MV-4-11 (cell line): ENCODE data around the gene UTF1.

ENCODE experiments used
- DNase-seq: peaks from one replicate; lab custom pipeline; 2025; lab: John Stamatoyannopoulos, UW

The UTF1 gene

DNA sequence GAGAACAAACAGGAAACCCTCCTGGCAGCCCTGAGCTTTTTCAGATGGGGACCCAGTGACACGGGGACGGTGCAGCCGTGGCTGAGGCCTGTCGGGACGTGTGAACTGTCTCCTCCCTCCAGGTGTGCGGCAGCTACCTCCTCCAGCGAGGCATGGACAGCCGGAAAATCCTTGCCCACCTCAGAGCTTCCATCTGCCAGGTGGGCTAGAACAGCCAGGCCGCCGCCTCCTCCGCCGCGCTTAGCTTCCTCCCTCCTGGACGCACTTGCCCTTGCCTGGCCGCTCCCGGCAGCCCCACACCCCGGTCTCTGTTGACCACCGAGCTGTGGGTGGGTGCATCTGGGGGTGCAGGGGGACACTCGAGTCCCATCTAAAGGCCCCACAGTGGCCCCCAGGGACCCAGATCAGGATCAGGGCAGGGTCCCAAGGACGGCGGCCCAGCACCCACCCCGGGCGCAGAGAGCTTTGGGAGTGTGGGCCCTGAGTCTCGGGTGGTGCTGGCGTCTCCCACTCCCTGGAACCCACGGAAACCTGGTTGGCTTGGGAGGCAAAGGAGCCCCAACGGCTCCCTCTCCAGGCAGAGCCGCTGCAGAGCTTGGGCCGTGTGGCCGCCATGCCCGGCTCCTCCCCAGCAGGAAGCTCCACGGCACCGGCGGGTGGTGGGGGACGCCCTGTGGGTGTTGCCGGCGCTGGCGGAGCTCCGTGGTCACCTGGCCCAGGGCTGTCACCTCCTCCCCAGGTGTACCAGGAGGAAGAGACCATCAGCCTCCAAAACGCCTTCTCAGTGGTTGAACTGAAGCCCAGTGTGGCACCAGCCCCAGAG is 32.9 kb upstream of the UTF1 start:
- DNase-seq = no peak

DNA sequence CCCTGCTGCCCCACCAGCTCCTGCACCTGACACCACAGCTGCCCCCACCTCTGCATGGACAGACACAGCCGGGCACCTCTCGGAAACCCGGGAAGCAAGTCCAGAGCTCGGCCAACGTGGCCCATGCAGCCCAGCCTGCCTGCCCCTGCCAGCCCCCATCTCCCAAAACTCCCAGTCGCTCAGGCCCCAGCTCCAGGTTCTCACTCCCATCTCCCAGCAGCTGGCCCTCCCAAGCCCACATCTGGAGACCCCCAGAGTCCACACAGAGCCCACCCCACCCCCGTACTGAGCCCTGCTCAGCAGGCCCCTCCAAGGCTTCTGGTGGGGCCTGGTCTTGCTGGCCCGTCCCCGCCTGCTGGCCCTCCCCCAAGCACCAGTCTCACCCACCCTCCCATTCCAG is 32.2 kb upstream of the UTF1 start:
- no peak for DNase-seq

DNA sequence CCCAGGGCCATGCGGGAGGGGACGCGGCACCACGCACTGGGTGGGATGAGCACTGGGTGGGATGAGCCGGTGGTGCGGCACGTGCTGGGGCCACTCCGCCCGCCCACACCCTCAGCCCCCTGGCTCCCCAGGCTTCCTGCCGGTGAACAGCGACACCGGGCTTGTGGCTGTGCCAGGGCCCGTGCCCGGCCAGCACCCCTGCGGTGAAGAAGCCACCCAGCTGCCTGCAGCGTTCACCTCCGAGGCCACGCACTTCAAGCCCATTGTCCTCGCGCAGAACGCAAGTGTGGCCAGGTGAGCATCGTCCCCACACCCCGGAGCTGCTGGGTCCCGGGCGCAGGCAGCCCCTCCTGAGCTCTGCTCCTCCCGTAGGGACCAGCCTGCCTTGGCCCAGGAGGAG is 31.8 kb upstream of the UTF1 start:
- no peak for DNase-seq

DNA sequence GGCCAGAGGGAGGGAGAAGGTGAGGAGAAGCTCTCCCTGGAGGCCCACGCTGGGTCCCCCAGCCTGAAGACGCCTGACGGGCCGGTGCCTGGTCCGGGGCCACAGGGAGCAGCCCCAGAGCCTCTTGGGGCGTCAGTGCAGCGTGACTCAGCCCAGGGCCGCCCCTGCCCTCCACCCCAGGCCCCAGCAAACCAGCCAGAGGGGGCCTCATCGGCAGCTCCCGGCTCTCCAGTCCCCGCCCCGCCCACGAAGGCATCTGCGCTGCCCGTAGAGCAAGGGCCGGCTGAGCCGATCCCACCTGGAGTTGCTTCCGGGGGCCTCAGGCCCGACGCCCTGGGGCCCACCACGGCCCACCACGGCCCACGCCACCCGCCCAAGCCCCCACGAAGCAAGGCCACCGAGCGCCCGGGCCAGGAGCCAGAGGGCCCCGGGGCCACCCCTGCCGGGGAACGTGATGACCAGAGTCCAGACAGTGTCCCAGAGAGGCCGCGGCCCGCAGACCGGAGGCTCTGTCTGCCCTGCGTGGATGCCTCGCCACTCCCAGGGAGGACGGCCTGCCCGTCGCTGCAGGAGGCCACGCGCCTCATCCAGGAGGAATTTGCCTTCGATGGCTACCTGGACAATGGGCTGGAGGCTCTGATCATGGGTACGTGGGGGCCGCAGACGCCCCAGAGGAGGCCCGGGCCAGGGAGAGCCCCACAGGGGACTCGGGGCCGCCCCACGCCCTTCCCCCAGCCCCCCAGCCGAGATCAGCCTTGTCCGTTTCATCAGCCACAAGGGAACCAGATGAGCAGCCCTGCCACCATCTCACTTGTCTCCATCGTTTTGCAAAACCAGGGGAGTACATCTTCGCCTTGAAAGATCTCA is 31.2 kb upstream of the UTF1 start:
- DNase-seq = no peak

DNA sequence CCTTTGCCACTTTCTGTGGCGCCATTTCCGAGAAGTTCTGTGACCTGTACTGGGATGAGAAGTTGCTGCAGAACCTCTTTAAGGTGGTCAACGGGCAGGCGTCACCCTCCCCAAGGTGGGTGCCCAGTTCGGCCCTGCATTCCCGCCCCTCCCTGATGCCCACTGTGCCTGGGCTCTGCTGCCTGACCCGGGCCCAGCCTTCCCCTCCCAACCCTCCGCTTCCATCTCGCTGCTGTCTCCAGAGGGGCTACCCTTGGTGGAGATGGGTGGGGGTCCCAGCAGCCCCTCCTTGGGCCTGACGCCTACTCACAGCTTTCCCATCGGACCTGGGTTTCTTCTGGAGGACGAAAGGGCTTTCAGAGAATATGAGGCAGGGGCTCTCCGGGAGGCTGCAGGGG is 30.5 kb upstream of the UTF1 start:
- DNase-seq = no peak

DNA sequence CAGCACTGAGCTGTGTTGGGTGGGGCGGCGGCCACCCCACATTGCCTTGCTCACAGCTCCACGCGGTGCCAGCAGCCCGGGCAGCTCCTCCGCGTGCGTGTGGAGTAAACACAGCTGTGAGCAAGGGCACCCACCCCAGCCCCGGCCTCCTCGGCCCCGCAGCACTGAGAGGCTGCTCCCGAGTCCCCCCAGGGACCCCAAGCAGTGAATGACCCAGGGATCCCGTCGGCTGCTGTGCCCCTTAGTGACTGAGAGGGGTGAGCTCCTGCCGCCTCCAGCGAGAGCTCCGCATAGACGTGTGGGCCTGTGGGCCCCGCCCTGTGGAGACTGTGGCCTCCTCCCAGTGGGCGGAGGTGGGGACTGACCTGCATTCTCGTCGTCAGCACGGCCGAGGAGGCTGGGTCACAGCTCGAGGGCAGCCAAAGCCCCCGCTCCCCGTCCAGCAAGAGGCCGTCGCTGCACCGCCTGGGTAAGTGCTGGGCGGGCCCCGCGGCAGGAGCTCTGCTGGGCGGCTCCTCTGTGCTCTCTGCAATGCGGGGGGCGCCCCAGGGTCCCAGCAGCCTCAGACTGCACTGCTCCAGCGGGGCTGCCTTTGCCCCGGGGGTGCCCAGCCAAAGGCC is 29.9 kb upstream of the UTF1 start:
- no peak for DNase-seq

DNA sequence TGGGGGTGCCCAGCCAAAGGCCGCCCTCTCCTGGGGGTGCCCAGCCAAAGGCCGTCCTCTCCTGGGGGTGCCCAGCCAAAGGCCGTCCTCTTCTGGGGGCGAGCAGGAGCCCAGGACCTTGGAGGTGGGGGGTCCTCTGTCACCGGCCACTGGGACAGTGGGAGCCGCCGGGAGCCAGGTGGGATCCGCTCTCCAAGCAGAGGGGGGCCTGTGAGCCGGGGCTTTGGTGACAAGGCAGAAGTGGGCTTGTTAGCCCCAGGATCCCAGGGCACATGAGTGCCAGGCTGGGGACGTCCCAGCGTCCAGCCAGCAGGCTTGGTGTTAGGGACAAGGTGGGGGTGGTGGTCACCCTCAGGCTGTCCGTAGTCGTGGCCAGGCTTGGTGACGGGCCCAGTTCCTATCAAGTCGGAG is 29.4 kb upstream of the UTF1 start:
- DNase-seq = no peak

DNA sequence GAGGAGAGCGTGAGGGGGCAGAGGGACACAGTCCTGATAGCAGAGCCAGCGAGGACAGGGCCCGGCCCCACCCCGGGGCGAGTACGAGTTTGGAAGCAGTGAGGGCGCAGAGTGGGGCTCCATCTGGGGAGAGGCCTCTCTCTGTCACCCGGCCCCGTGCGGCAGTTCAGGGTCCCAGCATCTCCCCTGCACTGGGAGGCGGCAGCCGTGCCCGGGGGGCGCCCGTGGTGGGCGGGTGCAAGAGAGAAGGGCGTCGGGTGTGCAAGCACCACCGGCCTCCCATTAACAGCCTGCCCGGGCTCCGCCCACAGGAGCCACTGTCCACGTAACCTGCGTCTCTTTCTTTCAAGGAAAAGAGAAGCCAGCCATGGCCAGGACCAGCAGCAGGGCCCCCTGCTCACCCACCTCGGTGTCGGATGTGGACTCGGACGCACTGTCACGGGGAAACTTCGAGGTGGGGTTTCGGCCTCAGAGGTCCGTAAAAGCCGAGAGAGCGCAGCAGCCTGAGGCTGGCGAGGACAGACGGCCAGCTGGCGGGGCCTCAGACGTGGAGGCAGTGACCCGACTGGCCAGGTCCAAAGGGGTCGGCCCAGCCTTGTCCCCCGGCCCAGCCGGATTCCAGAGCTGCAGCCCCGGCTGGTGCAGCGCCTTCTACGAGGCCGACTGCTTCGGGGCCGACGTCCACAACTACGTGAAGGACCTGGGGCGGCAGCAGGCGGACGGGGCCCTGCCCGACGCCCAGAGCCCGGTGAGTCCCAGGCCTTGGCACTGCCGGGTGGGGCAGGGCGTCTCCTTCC is 28.7 kb upstream of the UTF1 start:
- no peak for DNase-seq

DNA sequence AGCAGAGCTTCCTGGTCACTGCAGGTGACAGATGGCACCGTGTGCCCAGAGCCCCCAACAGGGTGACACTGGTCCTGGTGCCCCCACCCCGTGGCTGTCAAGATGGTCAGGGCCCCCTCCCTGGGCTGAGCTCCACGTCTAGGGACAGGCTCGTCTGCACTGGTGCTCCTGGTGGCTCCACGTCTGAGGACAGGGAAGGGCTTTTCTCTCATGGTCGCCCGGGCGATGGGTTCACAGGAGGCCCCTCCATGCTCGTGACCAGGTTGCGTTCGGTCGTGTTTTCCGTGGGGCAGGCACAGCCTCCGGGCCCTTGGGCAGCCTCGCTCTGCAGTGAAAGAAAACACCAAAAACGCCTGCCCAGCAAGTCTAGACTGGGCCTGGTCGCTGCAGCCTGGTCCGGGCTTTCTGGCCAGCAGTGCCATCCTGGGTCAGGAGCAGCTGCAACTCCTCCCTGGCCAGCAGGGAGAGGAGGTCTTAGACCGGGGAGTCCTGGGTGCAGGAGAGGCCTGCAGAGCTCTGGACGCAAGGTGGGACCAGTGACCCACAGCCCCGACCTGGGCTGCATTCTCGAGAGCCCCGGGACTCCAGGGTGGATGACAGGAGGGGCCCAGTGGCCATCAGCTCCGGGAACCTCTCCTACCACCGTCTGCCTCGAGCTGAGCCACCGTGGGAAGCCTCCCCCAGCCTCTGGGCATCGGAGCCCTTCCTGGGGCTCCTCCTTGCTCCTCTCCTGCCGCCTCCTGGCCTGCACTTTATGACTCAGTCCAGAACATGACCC is 27.9 kb upstream of the UTF1 start:
- DNase-seq = no peak

DNA sequence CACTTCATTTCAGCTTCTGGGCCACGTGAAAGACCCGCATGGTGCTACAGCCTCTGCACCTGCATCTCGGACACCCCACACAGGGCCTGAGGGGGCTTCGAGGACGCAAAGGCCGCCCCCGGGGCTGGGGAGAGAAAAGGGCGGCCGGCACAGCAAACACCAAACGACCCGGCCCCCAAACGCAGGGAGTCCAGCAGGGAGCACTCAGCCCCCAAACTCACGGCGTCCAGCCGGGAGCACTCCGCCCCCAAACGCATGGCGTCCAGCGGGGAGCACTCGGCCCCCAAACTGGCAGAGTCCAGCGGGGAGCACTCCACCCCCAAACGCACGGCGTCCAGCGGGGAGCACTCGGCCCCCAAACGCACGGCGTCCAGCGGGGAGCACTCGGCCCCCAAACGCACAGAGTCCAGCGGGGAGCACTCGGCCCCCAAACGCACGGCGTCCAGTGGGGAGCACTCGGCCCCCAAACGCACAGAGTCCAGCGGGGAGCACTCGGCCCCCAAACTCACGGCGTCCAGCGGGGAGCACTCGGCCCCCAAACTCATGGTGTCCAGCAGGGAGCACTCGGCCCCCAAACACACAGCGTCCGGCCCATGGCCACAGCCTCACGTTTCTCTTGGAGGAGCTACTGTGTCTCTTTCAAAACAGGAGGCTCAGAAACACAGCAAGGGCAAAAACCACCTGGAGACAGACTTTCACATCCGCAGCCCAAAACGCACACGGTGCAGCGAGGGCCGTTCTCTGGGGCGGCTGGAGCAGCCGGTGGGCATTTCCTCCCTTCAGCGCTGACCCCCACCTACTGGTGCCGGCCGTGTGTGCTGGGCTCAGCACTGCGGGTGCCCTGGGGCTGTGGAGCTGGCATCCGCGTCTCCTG is 27.0 kb upstream of the UTF1 start:
- DNase-seq = no peak

DNA sequence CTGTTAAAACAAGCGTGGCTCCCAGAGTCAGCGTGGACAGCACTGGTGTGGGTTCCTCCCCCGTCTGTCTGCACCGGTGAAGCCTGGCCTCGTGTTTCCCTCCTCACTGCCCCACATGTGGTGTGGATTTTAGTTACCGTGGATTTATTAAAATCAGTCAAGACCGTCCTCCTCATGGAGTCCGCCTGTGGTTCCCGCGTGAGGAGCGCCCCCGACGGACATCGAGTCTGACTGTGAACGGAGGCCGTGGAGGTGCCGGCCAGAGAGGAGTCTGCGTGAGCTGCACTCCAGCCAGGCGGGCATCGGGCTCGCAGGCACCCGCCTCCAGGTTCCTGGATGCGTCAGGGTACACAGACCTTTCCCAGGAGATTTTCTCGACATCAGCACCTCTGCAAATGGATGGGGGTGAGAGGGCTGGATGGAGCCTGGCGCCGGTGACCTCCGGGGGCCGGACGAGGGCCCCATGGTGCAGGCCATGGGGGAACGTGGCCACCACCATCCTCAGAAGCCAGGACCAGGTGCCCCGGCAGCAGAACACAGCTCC is 26.3 kb upstream of the UTF1 start:
- DNase-seq = no peak

DNA sequence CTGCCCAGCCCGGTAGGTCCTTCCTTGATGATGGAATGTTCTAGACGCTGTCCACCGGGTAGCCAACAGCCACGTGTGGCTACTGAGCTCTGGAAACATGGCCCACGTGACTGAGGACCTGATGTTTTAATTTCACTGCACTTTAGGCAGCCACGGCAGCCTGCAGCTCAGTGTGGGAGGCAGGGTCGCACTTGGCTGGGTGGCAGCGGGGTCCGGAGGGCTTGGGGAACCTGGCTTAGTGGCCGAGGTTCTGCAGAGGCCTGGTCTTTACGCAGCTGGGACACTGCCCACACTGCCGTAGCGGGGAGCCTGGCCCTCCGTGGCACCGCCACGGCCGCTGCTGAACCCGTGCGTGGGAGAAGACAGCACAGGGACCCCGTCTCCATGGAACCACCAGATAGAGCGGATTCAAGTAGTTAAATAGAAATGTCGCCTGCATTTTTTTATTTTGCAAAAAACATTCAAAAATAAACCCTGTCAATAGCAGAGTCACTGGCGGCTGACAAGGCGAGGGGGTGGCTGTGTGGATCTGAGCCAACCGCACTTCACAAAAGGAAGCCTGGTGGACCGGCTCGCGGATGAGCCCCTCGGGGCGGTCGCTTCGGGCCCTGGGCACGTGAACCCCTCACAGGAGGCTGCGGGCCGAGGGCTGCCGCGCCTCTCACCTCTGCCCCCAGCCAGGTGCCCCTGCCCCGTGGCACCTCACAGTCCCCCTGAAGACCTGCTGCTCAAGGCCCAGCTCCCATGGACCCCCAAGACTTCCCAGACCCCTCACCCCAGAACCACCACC is 25.6 kb upstream of the UTF1 start:
- DNase-seq = no peak

DNA sequence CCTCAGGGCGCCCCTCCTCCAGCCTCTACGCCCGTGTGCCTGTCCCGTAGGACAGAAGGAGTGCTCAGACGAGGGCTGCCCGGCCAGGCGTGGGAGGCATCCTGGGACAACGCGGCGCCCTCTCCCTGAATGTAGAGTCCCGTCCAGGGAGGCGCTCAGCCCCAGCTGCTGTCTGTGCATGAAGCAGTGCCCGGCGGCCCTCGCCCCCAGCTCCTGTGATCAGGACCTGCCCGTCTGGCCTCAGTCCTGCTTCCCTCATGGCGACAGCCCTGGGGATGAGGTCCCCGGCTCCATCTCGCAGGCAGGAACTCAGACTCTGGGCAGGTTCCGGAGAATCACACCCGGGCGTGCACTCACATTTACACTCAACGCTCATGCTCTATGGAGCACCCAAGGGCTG is 24.9 kb upstream of the UTF1 start:
- no peak for DNase-seq

DNA sequence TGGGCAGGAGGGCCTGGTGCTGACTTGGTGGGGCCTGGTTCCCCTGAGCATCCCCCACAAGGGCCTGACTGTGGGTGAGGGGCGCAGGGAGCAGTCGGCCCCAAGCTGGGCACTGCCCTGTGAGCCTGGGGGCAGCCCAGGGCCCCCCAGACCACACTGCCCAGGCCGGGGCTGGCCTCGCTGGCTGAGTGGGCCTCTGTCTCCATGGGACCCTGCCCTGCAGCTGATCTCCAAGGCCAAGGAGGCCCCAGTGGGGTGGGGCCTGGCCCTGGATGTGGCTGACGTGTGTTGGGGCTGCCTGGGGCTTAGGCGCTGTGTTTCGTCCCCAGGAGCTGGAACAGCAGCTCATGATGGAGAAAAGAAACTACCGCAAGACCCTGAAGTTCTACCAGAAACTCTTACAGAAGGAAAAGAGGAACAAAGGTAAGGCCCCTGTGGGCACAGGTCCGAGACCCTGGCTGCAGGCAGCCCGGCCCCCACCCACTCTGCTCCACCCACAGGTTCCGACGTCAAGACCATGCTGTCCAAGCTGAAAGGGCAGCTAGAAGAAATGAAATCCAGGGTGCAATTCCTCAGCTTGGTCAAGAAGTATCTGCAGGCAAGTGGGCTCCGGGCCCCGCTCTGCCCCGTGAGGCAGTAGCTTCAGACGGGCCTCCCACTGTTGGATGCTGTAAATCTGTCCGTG is 23.5 kb upstream of the UTF1 start:
- DNase-seq = no peak

DNA sequence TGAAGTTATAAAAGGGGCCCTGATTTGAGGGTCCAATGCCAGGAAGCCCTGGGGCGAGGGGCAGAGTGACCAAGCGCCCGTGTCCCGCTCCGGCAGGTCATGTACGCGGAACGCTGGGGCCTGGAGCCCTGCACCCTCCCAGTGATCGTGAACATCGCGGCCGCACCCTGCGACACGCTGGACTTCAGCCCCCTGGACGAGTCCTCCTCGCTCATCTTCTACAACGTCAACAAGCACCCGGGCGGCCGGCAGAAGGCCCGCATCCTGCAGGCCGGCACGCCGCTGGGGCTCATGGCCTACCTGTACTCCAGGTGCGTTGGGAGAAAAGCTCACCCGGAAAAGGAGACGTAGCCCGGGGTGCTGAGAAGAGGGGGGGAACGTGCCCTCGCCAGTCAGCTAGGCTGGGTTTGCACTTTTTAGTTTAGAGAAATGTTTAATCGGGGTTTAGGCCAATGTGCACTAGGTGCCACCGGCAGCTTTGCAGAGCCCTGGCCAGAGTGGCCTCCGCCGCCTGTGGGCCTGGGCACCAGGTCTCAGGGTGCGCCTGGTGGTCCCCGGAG is 22.9 kb upstream of the UTF1 start:
- no peak for DNase-seq

DNA sequence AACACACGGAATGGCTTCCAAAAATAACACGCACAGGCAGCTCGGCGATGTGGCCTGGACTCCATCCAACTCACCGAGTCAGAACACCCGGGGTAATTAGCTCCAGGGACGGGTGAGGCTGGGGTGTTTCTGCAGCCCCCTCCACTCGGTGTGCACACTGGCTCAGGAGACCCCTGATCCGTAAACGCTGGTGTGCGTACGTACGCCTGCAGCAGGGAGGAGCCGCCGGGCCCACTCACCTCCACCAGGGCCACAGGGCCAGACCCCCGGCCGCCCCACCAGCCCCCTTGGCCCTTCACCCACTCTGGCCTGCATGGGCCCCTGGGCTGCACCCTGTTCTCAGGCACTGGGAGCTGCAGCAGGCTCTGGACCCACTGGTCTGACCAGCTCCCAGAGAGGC is 22.4 kb upstream of the UTF1 start:
- DNase-seq = no peak

DNA sequence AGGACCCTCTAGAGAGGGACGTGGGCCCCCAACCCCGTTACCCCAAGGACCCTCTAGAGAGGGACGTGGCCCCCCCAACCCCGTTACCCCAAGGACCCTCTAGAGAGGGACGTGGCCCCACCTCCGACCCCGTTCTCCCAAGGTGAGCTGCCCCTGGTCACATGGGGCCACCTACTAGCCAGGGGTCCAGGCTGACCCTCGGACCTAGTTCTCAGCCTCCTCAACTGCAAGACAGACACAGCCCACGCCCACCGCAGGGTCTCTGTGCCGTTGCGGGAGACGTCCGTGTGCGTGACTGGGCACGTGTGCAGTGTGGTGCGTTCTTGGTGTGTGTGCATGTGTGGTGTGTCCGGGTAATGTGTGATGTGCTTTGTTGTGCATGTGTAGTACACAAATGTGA is 21.6 kb upstream of the UTF1 start:
- DNase-seq = no peak

DNA sequence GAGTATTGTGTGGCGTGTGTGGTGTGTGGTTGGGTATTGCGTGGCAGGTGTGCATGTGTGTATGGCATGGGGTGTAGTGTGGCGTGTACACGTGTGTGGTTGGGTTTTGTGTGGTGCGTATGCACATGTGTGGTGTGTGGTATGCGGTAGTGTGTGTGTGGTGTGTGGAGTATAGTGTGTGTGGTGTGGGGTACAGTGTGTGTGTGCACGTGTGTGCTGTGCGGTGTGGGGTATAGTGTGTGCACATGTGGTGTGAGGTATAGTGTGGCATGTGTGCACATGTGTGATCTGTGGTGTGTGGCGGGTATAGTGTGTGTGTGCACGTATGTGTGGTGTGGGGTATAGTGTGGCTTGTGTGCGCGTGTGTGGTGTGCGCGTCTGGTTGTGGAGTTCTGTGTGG is 20.9 kb upstream of the UTF1 start:
- no peak for DNase-seq
